ENCODE measurements around the gene UBA1. TPM values are rescaled to one million over a fixed set of nuclear protein-coding genes. Genes with fewer than 3 reads are reported as not detected.
"Not testable (repeated sequence)": the region's sequence is repeated elsewhere in the genome, so short reads cannot be mapped to it uniquely, and the experiment has no call there.

UBA1 gene
- total RNA-seq, 1 donor from 2014 or later, result 170 TPM

- no peaks in the 10 kb centered on the region for H3K36me3 ChIP-seq (ENCODE audit: control insufficient read depth, insufficient read depth, low read length)
- no peak for DNase-seq (ENCODE audit: low read depth)
- no peak for TF ChIP-seq CTCF (IDR thresholded peaks at IDR 0.05; ENCODE audit: insufficient read depth, low read length, poor library complexity, severe bottlenecking)
These were observed 51.0 kb downstream of the UBA1 start for GRCh38 chrX:47244676-47245075.

GRCh38 chrX:47245156-47245555 is 51.5 kb downstream of the UBA1 start:
- Histone ChIP-seq H3K36me3 (ENCODE audit: control insufficient read depth, insufficient read depth, low read length) (no peaks in the 10 kb centered on the region), H3K27me3 (ENCODE audit: control insufficient read depth, insufficient read depth, low read length) (peaks cover 7% of the 10 kb centered on the region), H3K4me3 (ENCODE audit: low read depth, low read length) (no peak overlapping the region)
- no peak for DNase-seq (ENCODE audit: low read depth)
- TF ChIP-seq CTCF (IDR thresholded peaks at IDR 0.05; ENCODE audit: insufficient read depth, low read length, poor library complexity, severe bottlenecking), result no peak

More at GRCh38 chrX:47244676-47245075, 51.0 kb downstream of the UBA1 start:
- Histone ChIP-seq H3K4me3 (ENCODE audit: low read depth, low read length) (no peak overlapping the region), H3K27me3 (ENCODE audit: control insufficient read depth, insufficient read depth, low read length) (peaks cover 7% of the 10 kb centered on the region)

GRCh38 chrX:47247206-47247998 is 53.8 kb downstream of the UBA1 start:
- no peak for TF ChIP-seq CTCF (IDR thresholded peaks at IDR 0.05; ENCODE audit: insufficient read depth, low read length, poor library complexity, severe bottlenecking)
- no peaks in the 10 kb centered on the region for H3K36me3 ChIP-seq (ENCODE audit: control insufficient read depth, insufficient read depth, low read length)
- DNase-seq (ENCODE audit: low read depth), result no peak
- H3K4me3 ChIP-seq (ENCODE audit: low read depth, low read length), result no peak overlapping the region
- no peaks in the 10 kb centered on the region for H3K27me3 ChIP-seq (ENCODE audit: control insufficient read depth, insufficient read depth, low read length)

- DNase-seq (ENCODE audit: low read depth), result no peak
- H3K4me3 ChIP-seq (ENCODE audit: low read depth, low read length), result no peak overlapping the region
- no peaks in the 10 kb centered on the region for H3K27me3 ChIP-seq (ENCODE audit: control insufficient read depth, insufficient read depth, low read length)
- H3K36me3 ChIP-seq (ENCODE audit: control insufficient read depth, insufficient read depth, low read length), result no peaks in the 10 kb centered on the region
- TF ChIP-seq CTCF (IDR thresholded peaks at IDR 0.05; ENCODE audit: insufficient read depth, low read length, poor library complexity, severe bottlenecking), result no peak
These were observed 54.3 kb downstream of the UBA1 start for GRCh38 chrX:47247999-47248320.

- Histone ChIP-seq H3K27me3 (ENCODE audit: control insufficient read depth, insufficient read depth, low read length) (no peaks in the 10 kb centered on the region), H3K36me3 (ENCODE audit: control insufficient read depth, insufficient read depth, low read length) (no peaks in the 10 kb centered on the region), H3K4me3 (ENCODE audit: low read depth, low read length) (no peak overlapping the region)
- no peak for DNase-seq (ENCODE audit: low read depth)
- no peak for TF ChIP-seq CTCF (IDR thresholded peaks at IDR 0.05; ENCODE audit: insufficient read depth, low read length, poor library complexity, severe bottlenecking)
These were observed 54.9 kb downstream of the UBA1 start for GRCh38 chrX:47248576-47248975.

GRCh38 chrX:47250017-47250347 is 56.4 kb downstream of the UBA1 start:
- Histone ChIP-seq H3K27me3 (ENCODE audit: control insufficient read depth, insufficient read depth, low read length) (no peaks in the 10 kb centered on the region), H3K36me3 (ENCODE audit: control insufficient read depth, insufficient read depth, low read length) (no peaks in the 10 kb centered on the region), H3K4me3 (ENCODE audit: low read depth, low read length) (no peak overlapping the region)

GRCh38 chrX:47257620-47258019 is 64.0 kb downstream of the UBA1 start:
- not testable (repeated sequence) for H3K36me3 ChIP-seq (ENCODE audit: control insufficient read depth, insufficient read depth, low read length); H3K27me3 ChIP-seq (ENCODE audit: control insufficient read depth, insufficient read depth, low read length); DNase-seq (ENCODE audit: low read depth); H3K4me3 ChIP-seq (ENCODE audit: low read depth, low read length)

More at GRCh38 chrX:47250017-47250347, 56.4 kb downstream of the UBA1 start:
- no peak for TF ChIP-seq CTCF (IDR thresholded peaks at IDR 0.05; ENCODE audit: insufficient read depth, low read length, poor library complexity, severe bottlenecking)
- DNase-seq (ENCODE audit: low read depth), result no peak
